T-cell (primary cell): ENCODE data around the gene TRAPPC2. TPM values are rescaled to one million over a fixed set of nuclear protein-coding genes. Genes with fewer than 3 reads are reported as not detected.

Source experiments
- ATAC-seq, 4 experiments: fragments of 200-7000 bp in 3 of 4; fragments of 150-1000 bp in 1 of 4; cut with Tn5 transposase; replicated peaks in 1 of 4; 1 replicate in 3 of 4; 2 replicates in 1 of 4; pipeline ENCODE4 v1.10.0; 2021; ENCODE audit warnings: moderate library complexity in 3 of 4, mild to moderate bottlenecking in 2 of 4, moderate number of reproducible peaks in 1 of 4
- CTCF ChIA-PET, 2 donors: fragments of 300-600 bp; sonication (Branson Sonifier 250); formaldehyde crosslinking; loops; one replicate each; lab custom pipeline; 2022; ENCODE audit warnings: antibody characterized with exemption in 2 of 2; lab: Charles Lee
- POLR2A ChIA-PET, 2 donors: fragments of 300-600 bp; sonication (Branson Sonifier 250); formaldehyde crosslinking; loops; one replicate each; lab custom pipeline; 2022; ENCODE audit warnings: antibody characterized with exemption in 2 of 2; lab: Charles Lee
- DNase-seq, 35 experiments: peaks; one replicate each; pipeline versions ENCODE4 v3.0.0 to v3.0.0-alpha.2; 2013 to 2023
- H3K27ac ChIP-seq: one replicate; pipeline ENCODE4 v1.5.1; 2013; ENCODE audit warnings: low read length
- H3K27me3 ChIP-seq, 2 experiments: replicated peaks in 1 of 2; 1 replicate in 1 of 2; 2 replicates in 1 of 2; pipeline versions ENCODE4 v1.6.1 to v1.7.0; 2013; ENCODE audit warnings: low read length in 1 of 2, mixed read lengths in 1 of 2; ENCODE audit not compliant: control insufficient read depth in 2 of 2, insufficient read depth in 2 of 2; ENCODE audit errors: extremely low read depth in 1 of 2
- H3K36me3 ChIP-seq, 2 donors: 1 replicate in 1 of 2; 2 replicates in 1 of 2; pipeline versions ENCODE4 v1.6.1 to v1.7.0; 2013; ENCODE audit warnings: low read length in 1 of 2; ENCODE audit not compliant: control insufficient read depth in 2 of 2, insufficient read depth in 1 of 2; ENCODE audit errors: extremely low read depth in 1 of 2
- H3K4me1 ChIP-seq, 2 experiments: 1 replicate in 1 of 2; 2 replicates in 1 of 2; pipeline versions ENCODE4 v1.6.1 to v1.7.0; 2013; ENCODE audit warnings: low read length in 2 of 2, mixed read lengths in 1 of 2; ENCODE audit not compliant: insufficient read depth in 2 of 2, control insufficient read depth in 1 of 2; ENCODE audit errors: extremely low read depth in 1 of 2
- H3K4me3 ChIP-seq, 2 donors: 1 replicate in 1 of 2; 2 replicates in 1 of 2; pipeline versions ENCODE4 v1.5.1 to v1.7.0; 2013; ENCODE audit warnings: mild to moderate bottlenecking in 2 of 2, low read length in 1 of 2, moderate library complexity in 1 of 2; ENCODE audit not compliant: control insufficient read depth in 1 of 2; ENCODE audit errors: extremely low read depth in 1 of 2
- H3K9me3 ChIP-seq: 2 replicates; pipeline ENCODE4 v1.7.0; 2013
- H3K27ac Mint-ChIP-seq, 2 donors: one replicate each; pipeline ENCODE4 v1.8.0; 2020 to 2021; ENCODE audit warnings: mild to moderate bottlenecking in 2 of 2, mixed read lengths in 2 of 2
- H3K27me3 Mint-ChIP-seq, 2 donors: one replicate each; pipeline ENCODE4 v1.8.0; 2021 to 2022; ENCODE audit warnings: mixed read lengths in 2 of 2
- H3K36me3 Mint-ChIP-seq: one replicate; pipeline ENCODE4 v1.8.0; 2021; ENCODE audit warnings: mixed read lengths
- H3K4me1 Mint-ChIP-seq, 3 donors: one replicate each; pipeline ENCODE4 v1.8.0; 2020 to 2022; ENCODE audit warnings: mixed read lengths in 3 of 3, mild to moderate bottlenecking in 1 of 3
- H3K4me3 Mint-ChIP-seq, 3 donors: one replicate each; pipeline ENCODE4 v1.8.0; 2020 to 2022; ENCODE audit warnings: mild to moderate bottlenecking in 3 of 3, mixed read lengths in 3 of 3, moderate library complexity in 3 of 3
- H3K9me3 Mint-ChIP-seq, 3 donors: one replicate each; pipeline ENCODE4 v1.8.0; 2020 to 2022; ENCODE audit warnings: mixed read lengths in 3 of 3
- WGBS: methylation state at CpG from one replicate; pipeline ENCODE4 v1.1.5; 2013; ENCODE audit warnings: missing lambda C conversion rate; ENCODE audit not compliant: insufficient coverage; 5-methylcytosine and 5-hydroxymethylcytosine counted together
- total RNA-seq, 35 experiments: library from RNA in 6 of 35; stranded (reverse) in 6 of 35; fragments of 120-200 nt in 1 of 35; gene quantifications; one replicate each; pipeline versions ENCODE4 v1.2.1 to v1.2.4 and lab custom pipeline; 2013 to 2026

The TRAPPC2 gene
- total RNA-seq, 5 donors from 2014 or later (not counting 1 experiment from before 2014, with no cell fraction given), result 24.8 to 32.9 (median 29.7) TPM

DNA sequence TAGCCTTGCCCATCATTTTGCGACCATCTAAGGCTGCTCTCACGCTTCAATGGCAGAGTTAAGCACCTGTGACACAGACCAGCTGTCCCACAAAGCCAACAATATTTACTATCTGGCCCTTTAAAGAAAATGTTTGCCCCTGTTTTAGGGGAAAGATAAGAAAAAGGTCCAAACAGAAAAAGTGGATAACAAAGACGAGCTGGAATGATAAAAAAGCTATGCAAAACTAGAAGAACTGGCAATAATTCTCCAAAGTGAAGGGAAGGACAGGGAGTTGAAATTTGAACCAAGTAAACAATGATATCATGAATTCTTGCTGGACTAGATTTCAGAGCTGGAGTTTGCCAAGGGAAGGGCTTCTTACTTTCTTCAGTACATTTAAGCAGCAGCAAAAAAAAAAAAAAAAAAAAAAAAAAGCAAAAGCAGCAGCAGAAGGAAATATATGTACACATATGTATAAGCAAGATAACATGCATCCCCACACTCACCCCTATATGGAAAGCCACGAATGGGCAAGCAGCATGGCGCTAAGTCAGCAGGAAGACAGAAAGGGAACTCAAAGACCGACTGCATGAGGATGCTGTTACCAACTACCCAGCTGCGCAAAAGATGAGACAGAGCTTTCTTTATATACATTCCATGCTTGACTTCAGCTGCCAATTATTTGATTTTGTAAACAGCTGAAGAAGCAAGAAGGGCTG, 12.5 kb downstream of the TRAPPC2 start:
- ChIA-PET CTCF (interaction anchor here (0.6 to 0.7 kb wide), 2 partner anchors 36 to 199 kb away, joined by 3 to 4 read pairs; no protein-coding TSS in a partner anchor), POLR2A (interaction anchor here in 1 of 2 donors (0.7 kb wide), 1 partner anchor 21 kb away, joined by 3 read pairs; no protein-coding TSS in a partner anchor)
- H3K4me1 Mint-ChIP-seq, result peaks cover 62 to 78% (median 71%) of the 10 kb centered on the region in 3 donors
- 20% methylated on average over 1 of the region's 7 CpGs for WGBS
- H3K27ac ChIP-seq, result no peak overlapping the region
- no peaks in the 10 kb centered on the region for H3K9me3 ChIP-seq
- peaks cover 5 to 48% of the 10 kb centered on the region in 2 experiments for H3K4me1 ChIP-seq
- H3K4me3 Mint-ChIP-seq, result no peak overlapping the region
- no peaks in the 10 kb centered on the region for H3K9me3 Mint-ChIP-seq
- H3K27ac Mint-ChIP-seq, result peak overlapping the region; percentile 76 to 84
- H3K27me3 ChIP-seq, result no peaks in the 10 kb centered on the region
- H3K27me3 Mint-ChIP-seq, result peaks cover 0 to 7% of the 10 kb centered on the region in 2 donors
- no peak overlapping the region for H3K4me3 ChIP-seq
- ATAC-seq (no peak), DNase-seq (no peak)
- peaks cover 42% of the 10 kb centered on the region for H3K36me3 Mint-ChIP-seq
- peaks cover 0 to 7% of the 10 kb centered on the region in 2 donors for H3K36me3 ChIP-seq

- Mint-ChIP-seq H3K4me1 (peaks cover 58 to 75% (median 69%) of the 10 kb centered on the region in 3 donors), H3K27ac (peak overlapping the region in 1 of 2 donors; percentile 84), H3K27me3 (peaks cover 0 to 7% of the 10 kb centered on the region in 2 donors), H3K4me3 (no peak overlapping the region), H3K9me3 (no peaks in the 10 kb centered on the region), H3K36me3 (peaks cover 37% of the 10 kb centered on the region)
- H3K4me3 ChIP-seq, result no peak overlapping the region
- ATAC-seq (no peak), DNase-seq (no peak)
- WGBS, result no CpG with 5 or more reads among the region's 4 CpGs
- H3K36me3 ChIP-seq, result peaks cover 0 to 7% of the 10 kb centered on the region in 2 donors
- H3K4me1 ChIP-seq, result peaks cover 5 to 51% of the 10 kb centered on the region in 2 experiments
- ChIA-PET CTCF (interaction anchor here in 1 of 2 donors (0.7 kb wide), 1 partner anchor 15 kb away, joined by 3 read pairs; no protein-coding TSS in a partner anchor), POLR2A (no interaction called here)
- H3K27me3 ChIP-seq, result no peaks in the 10 kb centered on the region
- no peaks in the 10 kb centered on the region for H3K9me3 ChIP-seq
- H3K27ac ChIP-seq, result no peak overlapping the region
Observed at GRCh38 chrX:13721371-13721770, 13.0 kb downstream of the TRAPPC2 start.

GRCh38 chrX:13719192-13719856, 15.1 kb downstream of the TRAPPC2 start:
- peak in 24 of 35 experiments; percentile 4 to 52 (median 20) for DNase-seq

GRCh38 chrX:13717700-13718472, 16.5 kb downstream of the TRAPPC2 start:
- peak overlapping the region; percentile 59 to 80 for H3K27ac Mint-ChIP-seq
- peak overlapping the region; percentile 36 for H3K27ac ChIP-seq
- H3K9me3 Mint-ChIP-seq, result no peaks in the 10 kb centered on the region
- peaks cover 28% of the 10 kb centered on the region for H3K36me3 Mint-ChIP-seq
- no CpG with 5 or more reads among the region's 7 CpGs for WGBS
- H3K4me1 Mint-ChIP-seq, result peaks cover 34 to 49% (median 47%) of the 10 kb centered on the region in 3 donors
- POLR2A ChIA-PET, result no interaction called here
- peaks cover 0 to 14% of the 10 kb centered on the region in 2 donors for H3K36me3 ChIP-seq
- CTCF ChIA-PET, result no interaction called here
- no peak overlapping the region for H3K4me3 Mint-ChIP-seq
- H3K4me1 ChIP-seq, result peaks cover 5 to 38% of the 10 kb centered on the region in 2 experiments
- no peak overlapping the region for H3K4me3 ChIP-seq
- no peaks in the 10 kb centered on the region for H3K9me3 ChIP-seq
- no peaks in the 10 kb centered on the region for H3K27me3 ChIP-seq
- no peak for ATAC-seq
- H3K27me3 Mint-ChIP-seq, result no peaks in the 10 kb centered on the region
- no peak for DNase-seq

More at GRCh38 chrX:13719192-13719856, 15.1 kb downstream of the TRAPPC2 start:
- ChIA-PET POLR2A (interaction anchor here in 1 of 2 donors (0.5 to 0.7 kb wide), 2 partner anchors 12 to 18 kb away, joined by 4 to 6 read pairs; no protein-coding TSS in a partner anchor), CTCF (interaction anchor here in 1 of 2 donors (0.6 to 0.7 kb wide), 2 partner anchors 26 to 28 kb away, joined by 3 read pairs; no protein-coding TSS in a partner anchor)
- Mint-ChIP-seq H3K27me3 (peaks cover 0 to 7% of the 10 kb centered on the region in 2 donors), H3K9me3 (no peaks in the 10 kb centered on the region), H3K27ac (peak overlapping the region; percentile 81 to 82), H3K4me3 (no peak overlapping the region), H3K36me3 (peaks cover 37% of the 10 kb centered on the region), H3K4me1 (peaks cover 45 to 57% (median 55%) of the 10 kb centered on the region in 3 donors)
- Histone ChIP-seq H3K4me1 (peaks cover 5 to 41% of the 10 kb centered on the region in 2 experiments), H3K4me3 (no peak overlapping the region), H3K27ac (peak overlapping the region; percentile 49), H3K27me3 (no peaks in the 10 kb centered on the region), H3K9me3 (no peaks in the 10 kb centered on the region), H3K36me3 (peaks cover 0 to 14% of the 10 kb centered on the region in 2 donors)
- 80% methylated on average over 1 of the region's 3 CpGs for WGBS
- peak; percentile 34 to 87 (median 76) for ATAC-seq

DNA sequence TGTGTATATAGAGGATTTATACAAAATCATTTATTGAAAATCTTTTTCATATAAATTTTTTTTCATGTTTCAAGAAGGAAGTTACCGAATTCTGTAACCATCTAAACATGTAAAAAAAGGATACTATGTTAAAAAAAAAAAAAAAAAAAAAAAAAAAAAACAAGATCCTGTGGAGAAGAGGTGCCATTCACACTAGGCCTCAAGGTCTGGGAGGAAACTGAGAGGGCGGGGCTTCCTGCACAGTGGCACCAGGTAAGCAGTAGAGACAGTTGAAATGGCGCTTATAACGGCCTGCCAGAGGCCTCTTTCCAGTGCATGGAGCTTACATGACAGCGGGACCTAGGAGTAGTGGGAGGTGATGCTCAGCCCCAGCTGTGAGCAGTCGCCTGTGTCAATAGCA, 17.5 kb downstream of the TRAPPC2 start:
- Histone ChIP-seq H3K27me3 (no peaks in the 10 kb centered on the region), H3K36me3 (peaks cover 0 to 15% of the 10 kb centered on the region in 2 donors), H3K4me3 (no peak overlapping the region), H3K4me1 (peaks cover 5 to 31% of the 10 kb centered on the region in 2 experiments), H3K9me3 (no peaks in the 10 kb centered on the region), H3K27ac (peak overlapping the region; percentile 72)
- peak overlapping the region in 1 of 3 donors; percentile 35 for H3K4me3 Mint-ChIP-seq
- H3K36me3 Mint-ChIP-seq, result peaks cover 27% of the 10 kb centered on the region
- peaks cover 28 to 42% (median 42%) of the 10 kb centered on the region in 3 donors for H3K4me1 Mint-ChIP-seq
- H3K9me3 Mint-ChIP-seq, result no peaks in the 10 kb centered on the region
- ChIA-PET CTCF (interaction anchor here in 1 of 2 donors (0.8 to 1.5 kb wide), 3 partner anchors 18 to 58 kb away, joined by 3 to 4 read pairs (median 4); partner anchors contain the start of genes OFD1 and TRAPPC2), POLR2A (interaction anchor here in 1 of 2 donors (0.8 kb wide), 1 partner anchor 9 kb away, joined by 3 read pairs; no protein-coding TSS in a partner anchor)
- 60% methylated on average over 1 of the region's 6 CpGs for WGBS
- peaks cover 0 to 3% of the 10 kb centered on the region in 2 donors for H3K27me3 Mint-ChIP-seq
- H3K27ac Mint-ChIP-seq, result peak overlapping the region; percentile 80 to 83
- DNase-seq (peak in 33 of 35 experiments; percentile 26 to 72 (median 53)), ATAC-seq (peak; percentile 52 to 86 (median 79))
